HL-60 (cell line): ENCODE data around the gene DBNDD1.

Source experiments
- TF ChIP-seq, protein P1 (sequence below): IDR thresholded peaks from one replicate; pipeline ENCODE4 v1.5.1; 2011; ENCODE audit warnings: low read length, control low read depth, inconsistent platforms; ENCODE audit not compliant: insufficient read depth
- TF ChIP-seq, protein P2 (sequence below): IDR thresholded peaks from 2 replicates; pipeline ENCODE4 v1.6.1; 2012; ENCODE audit warnings: low read depth; ENCODE audit not compliant: insufficient replicate concordance

GRCh38 chr16:89982318-89982717 is 36.9 kb downstream of the DBNDD1 start:
- TF ChIP-seq, protein P1, sequence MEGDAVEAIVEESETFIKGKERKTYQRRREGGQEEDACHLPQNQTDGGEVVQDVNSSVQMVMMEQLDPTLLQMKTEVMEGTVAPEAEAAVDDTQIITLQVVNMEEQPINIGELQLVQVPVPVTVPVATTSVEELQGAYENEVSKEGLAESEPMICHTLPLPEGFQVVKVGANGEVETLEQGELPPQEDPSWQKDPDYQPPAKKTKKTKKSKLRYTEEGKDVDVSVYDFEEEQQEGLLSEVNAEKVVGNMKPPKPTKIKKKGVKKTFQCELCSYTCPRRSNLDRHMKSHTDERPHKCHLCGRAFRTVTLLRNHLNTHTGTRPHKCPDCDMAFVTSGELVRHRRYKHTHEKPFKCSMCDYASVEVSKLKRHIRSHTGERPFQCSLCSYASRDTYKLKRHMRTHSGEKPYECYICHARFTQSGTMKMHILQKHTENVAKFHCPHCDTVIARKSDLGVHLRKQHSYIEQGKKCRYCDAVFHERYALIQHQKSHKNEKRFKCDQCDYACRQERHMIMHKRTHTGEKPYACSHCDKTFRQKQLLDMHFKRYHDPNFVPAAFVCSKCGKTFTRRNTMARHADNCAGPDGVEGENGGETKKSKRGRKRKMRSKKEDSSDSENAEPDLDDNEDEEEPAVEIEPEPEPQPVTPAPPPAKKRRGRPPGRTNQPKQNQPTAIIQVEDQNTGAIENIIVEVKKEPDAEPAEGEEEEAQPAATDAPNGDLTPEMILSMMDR: no peak
- TF ChIP-seq, protein P2, sequence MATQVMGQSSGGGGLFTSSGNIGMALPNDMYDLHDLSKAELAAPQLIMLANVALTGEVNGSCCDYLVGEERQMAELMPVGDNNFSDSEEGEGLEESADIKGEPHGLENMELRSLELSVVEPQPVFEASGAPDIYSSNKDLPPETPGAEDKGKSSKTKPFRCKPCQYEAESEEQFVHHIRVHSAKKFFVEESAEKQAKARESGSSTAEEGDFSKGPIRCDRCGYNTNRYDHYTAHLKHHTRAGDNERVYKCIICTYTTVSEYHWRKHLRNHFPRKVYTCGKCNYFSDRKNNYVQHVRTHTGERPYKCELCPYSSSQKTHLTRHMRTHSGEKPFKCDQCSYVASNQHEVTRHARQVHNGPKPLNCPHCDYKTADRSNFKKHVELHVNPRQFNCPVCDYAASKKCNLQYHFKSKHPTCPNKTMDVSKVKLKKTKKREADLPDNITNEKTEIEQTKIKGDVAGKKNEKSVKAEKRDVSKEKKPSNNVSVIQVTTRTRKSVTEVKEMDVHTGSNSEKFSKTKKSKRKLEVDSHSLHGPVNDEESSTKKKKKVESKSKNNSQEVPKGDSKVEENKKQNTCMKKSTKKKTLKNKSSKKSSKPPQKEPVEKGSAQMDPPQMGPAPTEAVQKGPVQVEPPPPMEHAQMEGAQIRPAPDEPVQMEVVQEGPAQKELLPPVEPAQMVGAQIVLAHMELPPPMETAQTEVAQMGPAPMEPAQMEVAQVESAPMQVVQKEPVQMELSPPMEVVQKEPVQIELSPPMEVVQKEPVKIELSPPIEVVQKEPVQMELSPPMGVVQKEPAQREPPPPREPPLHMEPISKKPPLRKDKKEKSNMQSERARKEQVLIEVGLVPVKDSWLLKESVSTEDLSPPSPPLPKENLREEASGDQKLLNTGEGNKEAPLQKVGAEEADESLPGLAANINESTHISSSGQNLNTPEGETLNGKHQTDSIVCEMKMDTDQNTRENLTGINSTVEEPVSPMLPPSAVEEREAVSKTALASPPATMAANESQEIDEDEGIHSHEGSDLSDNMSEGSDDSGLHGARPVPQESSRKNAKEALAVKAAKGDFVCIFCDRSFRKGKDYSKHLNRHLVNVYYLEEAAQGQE: no peak
